IPS-18c (cell line): ENCODE data around the gene MTLN.
"Not testable (repeated sequence)": the region's sequence is repeated elsewhere in the genome, so short reads cannot be mapped to it uniquely, and the experiment has no call there.

ENCODE experiments used
- H3K4me3 ChIP-seq: 2 replicates; pipeline ENCODE4 v1.7.0; 2013; ENCODE audit warnings: low read depth, mild to moderate bottlenecking, low read length, moderate library complexity; ENCODE audit not compliant: insufficient read depth
- H3K9me3 ChIP-seq: one replicate; pipeline ENCODE4 v1.6.1; 2013; ENCODE audit warnings: mild to moderate bottlenecking, low read length, moderate library complexity; ENCODE audit not compliant: control insufficient read depth, insufficient read depth

The MTLN gene, protein sequence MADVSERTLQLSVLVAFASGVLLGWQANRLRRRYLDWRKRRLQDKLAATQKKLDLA

DNA sequence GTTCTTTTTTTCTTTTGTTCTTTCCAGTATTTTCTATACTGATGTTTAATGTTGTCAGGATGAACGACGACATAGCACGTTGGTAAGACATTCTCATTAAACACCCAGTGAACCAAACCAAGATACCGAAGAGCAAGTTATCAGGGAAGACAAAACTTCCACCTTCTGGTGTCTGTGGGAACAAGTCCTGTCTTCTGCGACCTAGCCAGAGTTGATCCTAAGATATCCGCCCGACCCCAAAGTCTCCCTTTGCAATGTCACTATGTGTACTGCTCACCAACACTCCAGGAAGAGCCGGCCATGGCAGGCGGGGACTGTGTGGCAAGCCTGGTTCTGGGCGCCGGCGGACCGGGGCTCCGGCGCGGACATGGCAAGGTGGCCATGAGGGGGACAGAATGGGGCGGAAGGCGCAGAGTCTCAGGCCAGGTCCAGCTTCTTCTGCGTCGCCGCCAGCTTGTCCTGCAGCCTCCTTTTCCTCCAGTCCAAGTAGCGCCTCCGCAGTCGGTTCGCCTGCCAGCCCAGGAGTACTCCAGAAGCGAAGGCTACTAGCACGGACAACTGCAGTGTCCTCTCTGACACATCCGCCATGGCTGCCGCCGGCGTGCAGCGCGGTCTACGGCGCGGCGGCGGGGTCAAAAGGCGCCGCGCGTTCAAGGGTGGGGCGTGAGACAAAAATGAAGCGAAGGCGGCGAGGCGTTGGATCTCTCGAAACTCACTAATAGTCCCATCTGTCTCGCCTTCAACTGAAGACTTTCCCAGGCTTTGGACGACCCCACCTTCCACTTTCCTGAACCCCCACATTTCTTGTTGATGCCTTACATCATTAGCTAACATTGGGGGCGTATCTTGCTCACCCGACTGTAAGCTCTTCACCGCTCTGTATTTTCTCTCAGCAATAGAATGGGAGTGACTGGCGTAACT is at the start of gene MTLN:
Gene MTLN (minus strand): TSS at position 610 of the 921 bp plus-strand sequence. CDS start 22 bp downstream, at position 588.
- no peaks in the 10 kb centered on the region for H3K9me3 ChIP-seq
- peak within 1 kb of the TSS; percentile 84 for H3K4me3 ChIP-seq

- not testable (repeated sequence) for H3K4me3 ChIP-seq, H3K9me3 ChIP-seq
Measured at GRCh38 chr2:110261910-110262309, 49.6 kb upstream of the MTLN start.

- H3K9me3 ChIP-seq, H3K4me3 ChIP-seq: not testable (repeated sequence)
Measured at GRCh38 chr2:110248081-110248795, 35.9 kb upstream of the MTLN start.

DNA sequence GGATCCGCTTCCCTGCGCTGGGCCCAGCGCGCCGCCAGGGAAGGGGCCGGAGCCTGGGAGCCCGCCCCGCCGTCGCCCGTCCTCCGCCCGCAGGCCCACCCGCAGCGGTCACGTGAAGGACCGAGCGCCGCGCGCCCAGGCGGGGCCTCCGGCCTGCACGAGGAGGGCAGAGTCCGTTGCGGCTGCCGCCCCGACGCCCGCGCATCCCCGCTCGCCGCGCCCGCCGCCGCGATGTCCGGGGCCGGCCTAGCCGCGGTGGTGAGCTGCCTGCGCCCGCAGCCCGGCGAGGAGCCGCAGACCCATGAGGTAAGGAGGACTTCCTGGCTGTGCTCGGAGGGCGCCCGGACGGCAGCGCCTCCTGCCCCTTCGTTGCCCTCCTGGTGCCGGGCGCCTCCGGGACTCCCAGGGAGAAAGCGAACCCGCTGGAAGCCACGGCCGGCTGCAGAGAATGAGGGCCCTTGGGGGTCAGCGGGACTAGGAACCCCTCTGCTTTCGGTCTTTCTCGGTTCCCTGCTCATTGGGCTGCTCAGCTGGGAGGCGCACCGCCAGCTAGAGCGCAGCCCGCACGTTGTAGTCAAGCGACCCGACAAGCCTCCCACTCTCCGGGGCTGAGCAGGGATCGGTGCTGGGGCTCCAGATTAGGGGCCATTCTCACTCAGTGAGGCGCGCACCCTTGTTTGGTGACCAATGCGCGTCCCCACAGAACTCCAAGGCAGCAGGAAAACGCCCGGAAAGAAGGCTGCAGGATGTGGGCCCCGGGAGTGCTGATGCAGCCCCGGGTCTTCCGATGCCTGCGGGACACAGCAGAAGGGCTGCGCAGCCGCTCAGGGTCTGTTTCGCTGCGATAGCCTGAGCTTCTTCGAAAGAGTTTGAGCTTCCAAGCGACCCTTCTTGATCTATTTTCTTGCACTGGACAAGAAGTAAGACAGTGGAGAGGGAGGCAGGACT is 33.4 kb upstream of the MTLN start:
- H3K9me3 ChIP-seq, H3K4me3 ChIP-seq: not testable (repeated sequence)

GRCh38 chr2:110243283-110243682 is 30.9 kb upstream of the MTLN start:
- H3K9me3 ChIP-seq, H3K4me3 ChIP-seq: not testable (repeated sequence)

GRCh38 chr2:110234514-110234913 is 22.2 kb upstream of the MTLN start:
- not testable (repeated sequence) for H3K9me3 ChIP-seq, H3K4me3 ChIP-seq

GRCh38 chr2:110229886-110230285 is 17.5 kb upstream of the MTLN start:
- H3K4me3 ChIP-seq, H3K9me3 ChIP-seq: not testable (repeated sequence)

- not testable (repeated sequence) for H3K9me3 ChIP-seq, H3K4me3 ChIP-seq
Measured at GRCh38 chr2:110222626-110223025, 10.3 kb upstream of the MTLN start.

- Histone ChIP-seq H3K4me3 (no peak overlapping the region), H3K9me3 (no peaks in the 10 kb centered on the region)
Measured at GRCh38 chr2:110221938-110222337, 9.6 kb upstream of the MTLN start.

GRCh38 chr2:110220190-110220564 is 7.8 kb upstream of the MTLN start:
- Histone ChIP-seq H3K4me3 (no peak overlapping the region), H3K9me3 (no peaks in the 10 kb centered on the region)

GRCh38 chr2:110219496-110220189 is 7.3 kb upstream of the MTLN start:
- no peaks in the 10 kb centered on the region for H3K9me3 ChIP-seq
- no peak overlapping the region for H3K4me3 ChIP-seq

GRCh38 chr2:110218889-110219288 is 6.5 kb upstream of the MTLN start:
- H3K4me3 ChIP-seq, H3K9me3 ChIP-seq: not testable (repeated sequence)

DNA sequence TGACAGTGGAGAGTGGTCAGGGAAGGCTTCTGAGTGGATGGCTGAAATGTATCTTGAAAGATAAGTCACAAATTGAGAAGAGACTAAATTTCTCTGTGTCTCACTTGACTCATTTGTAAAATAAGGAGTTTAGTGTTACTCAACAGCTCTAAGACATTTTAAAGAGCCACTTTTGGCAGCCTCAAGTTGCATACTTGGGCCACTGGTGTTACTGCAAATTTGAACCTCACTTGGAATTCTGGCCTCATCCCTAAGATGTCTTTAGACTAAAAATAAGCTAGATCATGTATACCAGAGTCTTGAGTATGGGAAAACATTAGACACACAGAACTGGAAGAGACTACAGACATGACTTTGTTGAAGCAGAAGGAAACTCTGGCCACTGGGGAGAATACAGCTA is 4.5 kb upstream of the MTLN start:
- no peak overlapping the region for H3K4me3 ChIP-seq
- H3K9me3 ChIP-seq, result no peaks in the 10 kb centered on the region

DNA sequence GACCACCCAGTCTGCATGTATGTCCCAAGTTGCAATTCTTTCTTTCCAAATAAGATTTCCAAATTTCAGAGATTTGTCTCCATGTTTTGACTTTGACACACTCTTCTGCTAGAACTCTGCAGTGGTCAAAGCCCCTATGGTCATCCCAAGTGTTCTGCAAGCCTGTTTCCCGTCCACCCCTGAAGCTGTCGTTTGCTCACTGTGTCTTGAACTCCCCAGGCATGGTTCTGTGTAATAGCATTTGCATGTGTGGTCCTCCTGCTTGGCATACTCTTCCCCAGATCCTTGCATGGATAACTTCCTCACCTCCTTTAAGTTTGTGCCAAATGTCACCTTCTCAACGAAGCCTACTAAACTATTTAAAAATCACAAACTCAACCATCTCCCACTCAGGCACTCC is 3.9 kb upstream of the MTLN start:
- no peaks in the 10 kb centered on the region for H3K9me3 ChIP-seq
- no peak overlapping the region for H3K4me3 ChIP-seq

DNA sequence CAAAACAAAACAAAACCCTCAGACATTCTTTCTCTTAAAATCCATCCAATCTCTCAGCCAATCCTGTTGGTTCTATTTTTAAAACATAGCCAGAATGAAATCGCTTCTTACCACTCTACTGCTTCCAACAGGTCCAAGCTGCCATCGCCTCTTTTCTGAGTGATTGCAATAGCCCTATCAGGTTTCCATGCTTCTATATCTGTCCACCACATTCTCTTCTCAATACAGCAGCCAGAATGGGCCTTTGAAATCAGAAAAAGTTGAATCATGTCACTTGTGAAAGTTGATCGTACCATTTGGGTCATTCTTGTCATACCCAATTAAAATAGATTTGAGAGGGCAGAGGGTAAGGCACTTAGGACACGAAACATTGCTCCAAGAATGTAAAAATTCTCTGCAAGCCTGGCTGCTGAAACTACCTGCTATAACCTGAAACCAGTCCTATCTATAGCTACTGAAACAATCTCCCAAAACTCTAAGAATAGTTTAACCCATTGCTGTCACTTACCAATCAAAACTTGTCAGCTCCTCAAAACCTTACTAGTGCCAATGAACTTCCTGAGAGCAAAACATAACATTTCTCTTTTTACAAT is 3.3 kb upstream of the MTLN start:
- H3K4me3 ChIP-seq, result no peak overlapping the region

GRCh38 chr2:110215091-110215490 is 2.7 kb upstream of the MTLN start:
- no peaks in the 10 kb centered on the region for H3K9me3 ChIP-seq
- H3K4me3 ChIP-seq, result no peak overlapping the region

More for the DNA sequence above, 3.3 kb upstream of the MTLN start:
- no peaks in the 10 kb centered on the region for H3K9me3 ChIP-seq
